LNCAP (cell line): ENCODE data around the gene FRG2B.
"Not testable (repeated sequence)": the region's sequence is repeated elsewhere in the genome, so short reads cannot be mapped to it uniquely, and the experiment has no call there.

ENCODE experiments used
- TF ChIP-seq, protein P1 (sequence below): fragments of 450-650 bp; IDR thresholded peaks from 2 replicates; pipeline ENCODE4 v1.5.1; 2017; ENCODE audit warnings: mild to moderate bottlenecking

The FRG2B gene

DNA sequence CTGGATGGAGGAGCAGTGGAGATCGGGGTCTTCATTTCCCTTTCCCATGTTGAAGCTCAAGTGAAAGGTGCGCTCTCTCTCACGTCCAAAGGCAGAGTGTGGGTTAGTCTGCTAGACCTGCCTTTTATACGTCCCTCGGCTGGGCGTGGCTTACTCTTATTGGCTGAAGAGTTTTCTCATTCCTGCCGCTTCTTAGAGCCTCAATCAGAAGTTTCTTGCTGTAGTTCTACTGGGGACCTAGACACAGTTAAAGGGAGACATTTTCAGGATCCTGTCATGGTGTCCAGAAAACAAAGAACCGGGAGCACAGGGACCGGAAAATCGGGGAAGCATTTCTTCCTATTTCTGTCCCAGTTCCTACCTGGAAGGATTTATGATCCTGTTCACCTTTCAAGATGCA is at the start of gene FRG2B:
FRG2B (minus strand) TSS at position 101 of the 400 bp plus-strand sequence; CDS start at position 48, 53 bp downstream.
- TF ChIP-seq, protein P1, sequence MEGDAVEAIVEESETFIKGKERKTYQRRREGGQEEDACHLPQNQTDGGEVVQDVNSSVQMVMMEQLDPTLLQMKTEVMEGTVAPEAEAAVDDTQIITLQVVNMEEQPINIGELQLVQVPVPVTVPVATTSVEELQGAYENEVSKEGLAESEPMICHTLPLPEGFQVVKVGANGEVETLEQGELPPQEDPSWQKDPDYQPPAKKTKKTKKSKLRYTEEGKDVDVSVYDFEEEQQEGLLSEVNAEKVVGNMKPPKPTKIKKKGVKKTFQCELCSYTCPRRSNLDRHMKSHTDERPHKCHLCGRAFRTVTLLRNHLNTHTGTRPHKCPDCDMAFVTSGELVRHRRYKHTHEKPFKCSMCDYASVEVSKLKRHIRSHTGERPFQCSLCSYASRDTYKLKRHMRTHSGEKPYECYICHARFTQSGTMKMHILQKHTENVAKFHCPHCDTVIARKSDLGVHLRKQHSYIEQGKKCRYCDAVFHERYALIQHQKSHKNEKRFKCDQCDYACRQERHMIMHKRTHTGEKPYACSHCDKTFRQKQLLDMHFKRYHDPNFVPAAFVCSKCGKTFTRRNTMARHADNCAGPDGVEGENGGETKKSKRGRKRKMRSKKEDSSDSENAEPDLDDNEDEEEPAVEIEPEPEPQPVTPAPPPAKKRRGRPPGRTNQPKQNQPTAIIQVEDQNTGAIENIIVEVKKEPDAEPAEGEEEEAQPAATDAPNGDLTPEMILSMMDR, result not testable (repeated sequence)

DNA sequence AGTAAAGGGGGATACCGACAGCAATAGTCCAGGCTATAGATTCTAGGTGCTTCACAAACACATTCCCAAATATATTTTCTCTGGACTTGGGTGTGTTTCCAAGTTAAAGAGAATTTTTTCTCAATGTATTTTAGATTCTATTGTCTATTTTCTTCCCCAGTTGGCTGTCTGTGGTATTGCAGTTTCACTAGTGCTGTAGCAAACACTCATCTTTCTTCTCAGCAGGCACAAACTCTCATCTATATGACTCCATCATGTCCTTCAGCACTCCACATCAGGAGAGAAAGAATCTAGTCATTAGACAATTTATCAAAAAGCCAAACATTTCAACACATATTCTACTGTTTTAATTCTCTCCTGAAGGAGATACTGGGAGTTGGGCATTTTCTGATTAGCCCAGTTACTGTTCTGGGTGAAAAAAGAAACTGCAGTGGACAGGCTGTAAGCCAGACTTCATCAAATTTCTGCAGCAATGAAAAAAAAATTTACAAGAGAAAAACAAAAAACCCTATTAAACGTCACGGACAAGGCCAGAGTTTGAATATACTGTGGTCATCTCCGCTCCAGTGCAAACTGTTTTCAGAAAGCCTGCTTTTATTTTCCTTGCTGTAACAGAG is 37.1 kb upstream of the FRG2B start:
- TF ChIP-seq, protein P1, result 0 out of 2 replicates have a peak, but pooled peaks have one; percentile 8

DNA sequence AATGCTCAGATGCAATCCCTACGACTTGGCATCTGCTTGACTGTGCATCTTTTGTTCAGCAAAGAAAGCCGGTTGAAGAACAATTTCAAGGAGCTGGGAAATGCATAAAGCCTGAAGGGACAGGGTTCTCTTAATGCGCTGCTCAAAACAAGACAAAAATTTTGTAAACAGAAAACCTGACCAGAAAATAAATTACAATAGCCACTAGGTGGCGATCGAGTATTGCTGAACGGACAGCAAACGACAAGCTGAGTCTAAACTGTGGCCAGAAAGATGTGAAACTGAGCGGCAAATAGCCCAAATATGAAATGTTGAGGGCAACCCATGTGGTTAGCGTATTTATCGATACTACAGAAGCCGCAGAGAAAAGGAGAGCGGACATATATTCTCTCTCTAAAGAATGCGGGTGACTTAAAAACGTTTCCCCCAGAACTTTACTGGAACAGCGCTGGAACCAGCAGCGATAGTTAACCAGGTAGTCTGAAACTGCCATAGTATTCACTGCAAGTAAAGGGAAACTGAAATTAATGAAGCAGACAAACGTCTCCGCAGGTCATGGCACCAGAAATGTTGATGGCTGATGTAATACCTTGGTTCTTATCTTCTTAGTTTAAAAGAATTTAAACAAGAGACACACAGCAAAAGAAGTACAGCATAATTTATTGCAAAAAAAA is 20.6 kb upstream of the FRG2B start:
- TF ChIP-seq, protein P1, result 0 out of 2 replicates have a peak, but pooled peaks have one; percentile 8

DNA sequence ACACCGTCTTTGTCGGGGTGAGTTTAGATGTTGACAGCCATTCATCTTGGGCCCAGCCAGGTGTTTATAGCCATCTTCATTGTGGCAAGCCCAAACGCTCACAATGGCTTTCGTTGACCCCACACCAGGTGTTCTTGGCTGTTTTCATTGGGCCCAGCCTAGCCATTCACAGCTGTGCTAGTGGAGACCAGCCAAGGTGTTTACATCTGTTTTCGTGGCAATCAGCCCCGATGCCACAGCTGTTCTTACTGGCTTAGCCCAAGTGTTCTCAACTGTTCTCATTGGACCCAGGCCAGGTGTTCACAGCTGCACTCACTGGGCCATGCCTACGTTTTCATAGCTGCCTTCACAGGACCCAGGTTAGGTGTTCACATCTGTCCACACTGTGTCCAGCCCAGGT is 7.7 kb downstream of the FRG2B start:
- TF ChIP-seq, protein P1, result no peak

DNA sequence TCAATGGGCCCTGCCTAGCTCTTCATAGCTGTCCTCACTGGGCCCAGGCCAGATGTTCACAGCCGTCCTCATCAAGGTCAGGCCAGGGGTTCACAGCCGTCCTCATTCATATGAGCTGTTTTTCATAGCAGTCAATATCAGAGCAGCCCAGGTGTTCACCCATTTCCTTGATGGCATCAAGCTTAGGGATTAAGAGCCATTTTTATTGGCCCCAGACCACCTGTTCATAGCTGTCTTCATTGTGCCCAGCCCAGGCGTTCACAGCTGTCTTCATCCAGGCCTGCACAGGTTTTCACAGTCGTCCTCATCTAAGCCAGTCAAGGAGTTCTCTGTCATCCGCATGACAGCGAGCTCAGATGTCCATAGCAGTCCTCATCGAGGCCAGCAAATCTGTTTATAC is 9.4 kb downstream of the FRG2B start:
- TF ChIP-seq, protein P1, result no peak

DNA sequence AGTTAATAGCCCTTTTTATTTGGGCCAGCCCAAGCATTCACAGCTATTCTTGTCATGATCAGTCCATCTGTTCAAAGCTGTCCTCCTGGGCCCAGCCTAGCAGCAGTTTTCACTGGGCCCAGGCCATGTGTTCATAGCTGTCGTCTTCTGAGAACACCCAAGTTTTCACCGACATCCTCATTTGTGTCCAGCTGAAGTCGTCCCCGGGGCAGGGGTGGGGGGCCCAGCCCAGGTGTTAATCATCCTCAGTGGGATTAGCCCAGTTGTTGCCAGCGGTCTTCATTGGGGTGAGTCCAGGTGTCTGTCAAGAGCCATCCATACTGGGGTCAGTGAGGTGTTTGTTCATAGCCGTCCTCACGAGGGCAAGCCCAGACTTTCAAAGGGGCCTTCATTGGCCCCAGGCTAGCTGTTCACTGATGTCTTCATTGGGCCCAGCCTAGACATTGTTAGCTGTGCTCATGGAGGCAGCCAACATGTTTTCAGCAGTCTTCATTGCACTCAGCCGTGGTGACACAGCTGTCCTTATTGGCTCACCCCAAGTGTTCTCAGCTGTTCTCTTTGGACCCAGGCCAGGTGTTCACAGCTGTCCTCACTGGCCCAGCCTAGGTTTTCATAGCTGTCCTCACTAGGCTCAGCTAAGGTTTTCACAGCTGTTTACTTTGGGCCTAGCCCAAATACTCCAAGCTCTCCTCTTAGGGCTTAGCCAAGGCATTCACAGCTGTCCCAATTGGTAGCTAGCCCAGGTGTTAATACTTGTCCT is 10.0 kb downstream of the FRG2B start:
- TF ChIP-seq, protein P1, result no peak

DNA sequence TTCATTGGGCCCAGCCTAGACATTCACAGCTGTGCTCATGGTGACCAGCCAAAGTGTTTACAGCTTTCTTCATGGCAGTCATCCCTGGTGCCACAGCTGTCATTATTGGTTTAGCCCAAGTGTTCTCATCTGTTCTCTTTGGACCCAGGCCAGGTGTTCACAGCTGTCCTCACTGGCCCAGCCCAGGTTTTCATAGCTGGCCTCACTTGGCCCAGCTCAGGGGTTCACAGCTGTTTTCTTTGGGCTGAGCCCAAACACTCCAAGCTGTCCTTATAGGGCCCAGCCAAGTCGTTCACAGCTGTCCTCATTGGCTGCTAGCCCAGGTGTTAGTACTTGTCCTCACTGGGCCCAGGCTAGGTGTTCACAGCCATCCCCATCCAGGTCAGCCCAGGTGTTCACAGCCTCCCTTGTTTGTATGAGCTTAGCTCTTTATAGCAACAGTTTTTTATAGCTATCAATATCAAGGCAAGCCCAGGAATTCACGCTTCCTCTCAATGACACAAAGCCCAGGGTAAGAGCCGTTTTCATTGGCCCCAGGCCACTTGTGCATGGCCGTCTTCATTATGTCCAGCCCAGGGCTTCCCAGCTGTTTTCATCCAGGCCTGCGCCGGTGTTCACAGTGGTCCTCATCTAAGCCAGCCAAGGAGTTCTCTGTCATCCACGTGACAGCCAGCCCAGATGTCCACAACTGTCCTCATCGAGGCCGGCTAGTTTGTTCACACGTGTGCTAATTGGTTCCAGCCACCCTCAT is 11.6 kb downstream of the FRG2B start:
- TF ChIP-seq, protein P1, result no peak
